Measurements from ENCODE around the gene ATP11A.
A peak's percentile ranks its signal among the peaks of the same experiment; 100 is the strongest.

The ATP11A gene

GRCh38 chr13:112712451-112713207 is 22.8 kb downstream of the ATP11A start:
- no peak overlapping the region for H3K4me3 ChIP-seq (ENCODE audit: low read depth, low read length)
- H3K4me1 ChIP-seq (ENCODE audit: control insufficient read depth, insufficient read depth, low read length) = peaks cover 50% of the 10 kb centered on the region
- peak overlapping the region; percentile 93 for H3K27ac ChIP-seq (ENCODE audit: low read depth, low read length)

GRCh38 chr13:112713517-112714253 is 23.8 kb downstream of the ATP11A start:
- Histone ChIP-seq H3K9ac (ENCODE audit: low read depth, low read length) (no peak overlapping the region), H3K9me3 (ENCODE audit: control insufficient read depth, insufficient read depth, low read length) (no peaks in the 10 kb centered on the region), H3K4me1 (ENCODE audit: control insufficient read depth, insufficient read depth, low read length) (peaks cover 50% of the 10 kb centered on the region), H3K36me3 (ENCODE audit: control insufficient read depth, insufficient read depth, low read length) (0 out of 2 replicates have a peak, but pooled peaks cover 3% of the 10 kb centered on the region), H3K4me3 (ENCODE audit: low read depth, low read length) (no peak overlapping the region), H3K27ac (ENCODE audit: low read depth, low read length) (no peak overlapping the region), H3K27me3 (ENCODE audit: control insufficient read depth, insufficient read depth, low read length) (no peaks in the 10 kb centered on the region)

More at GRCh38 chr13:112712451-112713207, 22.8 kb downstream of the ATP11A start:
- Histone ChIP-seq H3K9me3 (ENCODE audit: control insufficient read depth, insufficient read depth, low read length) (no peaks in the 10 kb centered on the region), H3K36me3 (ENCODE audit: control insufficient read depth, insufficient read depth, low read length) (0 out of 2 replicates have a peak, but pooled peaks cover 3% of the 10 kb centered on the region), H3K27me3 (ENCODE audit: control insufficient read depth, insufficient read depth, low read length) (no peaks in the 10 kb centered on the region), H3K9ac (ENCODE audit: low read depth, low read length) (0 out of 2 replicates have a peak overlapping the region, but pooled peaks have one; percentile 0)

- Histone ChIP-seq H3K9me3 (ENCODE audit: control insufficient read depth, insufficient read depth, low read length) (no peaks in the 10 kb centered on the region), H3K27ac (ENCODE audit: low read depth, low read length) (peak overlapping the region; percentile 37), H3K9ac (ENCODE audit: low read depth, low read length) (no peak overlapping the region), H3K36me3 (ENCODE audit: control insufficient read depth, insufficient read depth, low read length) (peaks cover 9% of the 10 kb centered on the region; the same call in 1 of the 2 replicates), H3K27me3 (ENCODE audit: control insufficient read depth, insufficient read depth, low read length) (no peaks in the 10 kb centered on the region), H3K4me3 (ENCODE audit: low read depth, low read length) (no peak overlapping the region), H3K4me1 (ENCODE audit: control insufficient read depth, insufficient read depth, low read length) (peaks cover 52% of the 10 kb centered on the region)
These were observed 24.7 kb downstream of the ATP11A start for GRCh38 chr13:112714376-112715174.

GRCh38 chr13:112715210-112715609 is 25.4 kb downstream of the ATP11A start:
- Histone ChIP-seq H3K27ac (ENCODE audit: low read depth, low read length) (peak overlapping the region; percentile 37), H3K4me3 (ENCODE audit: low read depth, low read length) (no peak overlapping the region), H3K9me3 (ENCODE audit: control insufficient read depth, insufficient read depth, low read length) (no peaks in the 10 kb centered on the region), H3K36me3 (ENCODE audit: control insufficient read depth, insufficient read depth, low read length) (peaks cover 9% of the 10 kb centered on the region; the same call in 1 of the 2 replicates), H3K27me3 (ENCODE audit: control insufficient read depth, insufficient read depth, low read length) (no peaks in the 10 kb centered on the region), H3K9ac (ENCODE audit: low read depth, low read length) (no peak overlapping the region), H3K4me1 (ENCODE audit: control insufficient read depth, insufficient read depth, low read length) (peaks cover 48% of the 10 kb centered on the region)

GRCh38 chr13:112715715-112716460 is 26.1 kb downstream of the ATP11A start:
- Histone ChIP-seq H3K9me3 (ENCODE audit: control insufficient read depth, insufficient read depth, low read length) (no peaks in the 10 kb centered on the region), H3K27me3 (ENCODE audit: control insufficient read depth, insufficient read depth, low read length) (no peaks in the 10 kb centered on the region), H3K4me3 (ENCODE audit: low read depth, low read length) (no peak overlapping the region), H3K9ac (ENCODE audit: low read depth, low read length) (no peak overlapping the region), H3K36me3 (ENCODE audit: control insufficient read depth, insufficient read depth, low read length) (peaks cover 9% of the 10 kb centered on the region; the same call in 1 of the 2 replicates), H3K27ac (ENCODE audit: low read depth, low read length) (peak overlapping the region; percentile 12), H3K4me1 (ENCODE audit: control insufficient read depth, insufficient read depth, low read length) (peaks cover 44% of the 10 kb centered on the region)

GRCh38 chr13:112716461-112716820 is 26.6 kb downstream of the ATP11A start:
- peaks cover 9% of the 10 kb centered on the region; the same call in 1 of the 2 replicates for H3K36me3 ChIP-seq (ENCODE audit: control insufficient read depth, insufficient read depth, low read length)
- no peak overlapping the region for H3K4me3 ChIP-seq (ENCODE audit: low read depth, low read length)
- no peaks in the 10 kb centered on the region for H3K27me3 ChIP-seq (ENCODE audit: control insufficient read depth, insufficient read depth, low read length)
- no peak overlapping the region for H3K27ac ChIP-seq (ENCODE audit: low read depth, low read length)
- no peaks in the 10 kb centered on the region for H3K9me3 ChIP-seq (ENCODE audit: control insufficient read depth, insufficient read depth, low read length)
- H3K9ac ChIP-seq (ENCODE audit: low read depth, low read length) = no peak overlapping the region
- H3K4me1 ChIP-seq (ENCODE audit: control insufficient read depth, insufficient read depth, low read length) = peaks cover 39% of the 10 kb centered on the region

- Histone ChIP-seq H3K4me1 (ENCODE audit: control insufficient read depth, insufficient read depth, low read length) (peaks cover 35% of the 10 kb centered on the region), H3K27ac (ENCODE audit: low read depth, low read length) (no peak overlapping the region), H3K4me3 (ENCODE audit: low read depth, low read length) (no peak overlapping the region), H3K36me3 (ENCODE audit: control insufficient read depth, insufficient read depth, low read length) (peaks cover 9% of the 10 kb centered on the region; the same call in 1 of the 2 replicates), H3K27me3 (ENCODE audit: control insufficient read depth, insufficient read depth, low read length) (no peaks in the 10 kb centered on the region), H3K9me3 (ENCODE audit: control insufficient read depth, insufficient read depth, low read length) (no peaks in the 10 kb centered on the region), H3K9ac (ENCODE audit: low read depth, low read length) (no peak overlapping the region)
These were observed 27.1 kb downstream of the ATP11A start for GRCh38 chr13:112716841-112717520.

- peaks cover 9% of the 10 kb centered on the region; the same call in 1 of the 2 replicates for H3K36me3 ChIP-seq (ENCODE audit: control insufficient read depth, insufficient read depth, low read length)
- H3K27ac ChIP-seq (ENCODE audit: low read depth, low read length) = no peak overlapping the region
- no peak overlapping the region for H3K4me3 ChIP-seq (ENCODE audit: low read depth, low read length)
- peaks cover 25% of the 10 kb centered on the region for H3K4me1 ChIP-seq (ENCODE audit: control insufficient read depth, insufficient read depth, low read length)
- H3K9ac ChIP-seq (ENCODE audit: low read depth, low read length) = no peak overlapping the region
- no peaks in the 10 kb centered on the region for H3K27me3 ChIP-seq (ENCODE audit: control insufficient read depth, insufficient read depth, low read length)
- no peaks in the 10 kb centered on the region for H3K9me3 ChIP-seq (ENCODE audit: control insufficient read depth, insufficient read depth, low read length)
These were observed 28.5 kb downstream of the ATP11A start for GRCh38 chr13:112718318-112718717.

- H3K4me1 ChIP-seq (ENCODE audit: control insufficient read depth, insufficient read depth, low read length) = peaks cover 22% of the 10 kb centered on the region
- H3K27ac ChIP-seq (ENCODE audit: low read depth, low read length) = no peak overlapping the region
- no peak overlapping the region for H3K4me3 ChIP-seq (ENCODE audit: low read depth, low read length)
These were observed 29.2 kb downstream of the ATP11A start for GRCh38 chr13:112719016-112719415.

GRCh38 chr13:112719556-112719955 is 29.7 kb downstream of the ATP11A start:
- no peaks in the 10 kb centered on the region for H3K27me3 ChIP-seq (ENCODE audit: control insufficient read depth, insufficient read depth, low read length)
- peaks cover 9% of the 10 kb centered on the region; the same call in 1 of the 2 replicates for H3K36me3 ChIP-seq (ENCODE audit: control insufficient read depth, insufficient read depth, low read length)
- no peaks in the 10 kb centered on the region for H3K9me3 ChIP-seq (ENCODE audit: control insufficient read depth, insufficient read depth, low read length)
- H3K4me1 ChIP-seq (ENCODE audit: control insufficient read depth, insufficient read depth, low read length) = peaks cover 22% of the 10 kb centered on the region
- no peak overlapping the region for H3K9ac ChIP-seq (ENCODE audit: low read depth, low read length)
- no peak overlapping the region for H3K4me3 ChIP-seq (ENCODE audit: low read depth, low read length)
- H3K27ac ChIP-seq (ENCODE audit: low read depth, low read length) = no peak overlapping the region

More at GRCh38 chr13:112719016-112719415, 29.2 kb downstream of the ATP11A start:
- Histone ChIP-seq H3K9ac (ENCODE audit: low read depth, low read length) (no peak overlapping the region), H3K9me3 (ENCODE audit: control insufficient read depth, insufficient read depth, low read length) (no peaks in the 10 kb centered on the region), H3K36me3 (ENCODE audit: control insufficient read depth, insufficient read depth, low read length) (peaks cover 9% of the 10 kb centered on the region; the same call in 1 of the 2 replicates), H3K27me3 (ENCODE audit: control insufficient read depth, insufficient read depth, low read length) (no peaks in the 10 kb centered on the region)
